Liver (tissue), 9 donors: Measurements from ENCODE around the gene SCLY. TPM values are rescaled to one million over a fixed set of nuclear protein-coding genes. Genes with fewer than 3 reads are reported as not detected.
"Not testable (repeated sequence)": the region's sequence is repeated elsewhere in the genome, so short reads cannot be mapped to it uniquely, and the experiment has no call there.

ENCODE experiments used
- DNase-seq: peaks from one replicate; pipeline ENCODE4 v3.0.0-alpha.2; 2017; ENCODE audit warnings: low spot score
- H3K27ac ChIP-seq, 2 donors: one replicate each; pipeline ENCODE4 v1.7.0; 2013; ENCODE audit warnings: inconsistent platforms in 2 of 2, low read length in 2 of 2, control low read depth in 1 of 2, low read depth in 1 of 2, mild to moderate bottlenecking in 1 of 2
- H3K27me3 ChIP-seq, 4 donors: one replicate each; pipeline versions ENCODE4 v1.6.1 to v1.7.0; 2013; ENCODE audit warnings: low read length in 3 of 4, inconsistent platforms in 1 of 4, mild to moderate bottlenecking in 1 of 4, moderate library complexity in 1 of 4; ENCODE audit not compliant: control insufficient read depth in 4 of 4, insufficient read depth in 4 of 4
- H3K36me3 ChIP-seq, 4 donors: one replicate each; pipeline versions ENCODE4 v1.6.1 to v1.7.0; 2013; ENCODE audit warnings: low read length in 3 of 4, mild to moderate bottlenecking in 3 of 4, low read depth in 1 of 4, moderate library complexity in 1 of 4; ENCODE audit not compliant: control insufficient read depth in 4 of 4, insufficient read depth in 3 of 4
- H3K4me1 ChIP-seq, 4 donors: one replicate each; pipeline versions ENCODE4 v1.6.1 to v1.7.0; 2013; ENCODE audit warnings: low read length in 3 of 4, mild to moderate bottlenecking in 3 of 4, moderate library complexity in 1 of 4; ENCODE audit not compliant: control insufficient read depth in 4 of 4, insufficient read depth in 4 of 4
- H3K4me3 ChIP-seq, 3 donors: one replicate each; pipeline versions ENCODE4 v1.6.1 to v1.7.0; 2013; ENCODE audit warnings: low read length in 3 of 3, control low read depth in 1 of 3, low read depth in 1 of 3, mild to moderate bottlenecking in 1 of 3
- H3K9ac ChIP-seq, 2 donors: one replicate each; pipeline ENCODE4 v1.7.0; 2013; ENCODE audit warnings: low read length in 2 of 2, mild to moderate bottlenecking in 2 of 2, moderate library complexity in 2 of 2, control low read depth in 1 of 2, low read depth in 1 of 2
- H3K9me3 ChIP-seq, 4 donors: one replicate each; pipeline versions ENCODE4 v1.6.1 to v1.7.0; 2013; ENCODE audit warnings: low read length in 3 of 4; ENCODE audit not compliant: control insufficient read depth in 4 of 4
- ATF3 ChIP-seq: IDR thresholded peaks from 2 replicates; pipeline ENCODE4 v1.6.1; 2016; ENCODE audit warnings: antibody characterized with exemption
- CTCF ChIP-seq: fragments of 150-350 bp; IDR thresholded peaks from 2 replicates; pipeline ENCODE4 v1.5.1; 2017; ENCODE audit warnings: improper control_type of control experiment, low read depth, low read length; ENCODE audit not compliant: missing input control
- EGR1 ChIP-seq, 2 donors: IDR thresholded peaks; 2 replicates each; pipeline ENCODE4 v1.6.1; 2016 to 2018; ENCODE audit warnings: antibody characterized with exemption in 2 of 2, low read depth in 2 of 2
- FOXA1 ChIP-seq: IDR thresholded peaks from 2 replicates; pipeline ENCODE4 v1.6.1; 2016; ENCODE audit warnings: antibody characterized with exemption
- FOXA2 ChIP-seq: IDR thresholded peaks from 2 replicates; pipeline ENCODE4 v1.6.1; 2016; ENCODE audit warnings: antibody characterized with exemption
- GABPA ChIP-seq, 2 donors: IDR thresholded peaks in 1 of 2; conservative IDR thresholded peaks in 1 of 2; 2 replicates each; pipeline ENCODE4 v1.6.1; 2016; ENCODE audit warnings: antibody characterized with exemption in 2 of 2, mild to moderate bottlenecking in 1 of 2, moderate library complexity in 1 of 2
- HNF4A ChIP-seq, 2 donors: conservative IDR thresholded peaks; 2 replicates each; pipeline ENCODE4 v1.6.1; 2016; ENCODE audit warnings: antibody characterized with exemption in 2 of 2, mild to moderate bottlenecking in 2 of 2
- HNF4G ChIP-seq: IDR thresholded peaks from 2 replicates; pipeline ENCODE4 v1.6.1; 2016; ENCODE audit warnings: antibody characterized with exemption
- JUND ChIP-seq, 2 donors: IDR thresholded peaks; 2 replicates each; pipeline ENCODE4 v1.6.1; 2016; ENCODE audit warnings: antibody characterized with exemption in 2 of 2
- MAX ChIP-seq: IDR thresholded peaks from 2 replicates; pipeline ENCODE4 v1.6.1; 2016; ENCODE audit warnings: antibody characterized with exemption
- NR2F2 ChIP-seq: IDR thresholded peaks from 2 replicates; pipeline ENCODE4 v1.6.1; 2016; ENCODE audit warnings: antibody characterized with exemption
- RAD21 ChIP-seq, 2 donors: IDR thresholded peaks; 2 replicates each; pipeline ENCODE4 v1.6.1; 2016; ENCODE audit warnings: antibody characterized with exemption in 2 of 2, mild to moderate bottlenecking in 2 of 2
- REST ChIP-seq: IDR thresholded peaks from 2 replicates; pipeline ENCODE4 v1.6.1; 2016; ENCODE audit warnings: antibody characterized with exemption, mild to moderate bottlenecking
- RXRA ChIP-seq, 2 donors: IDR thresholded peaks; 2 replicates each; pipeline ENCODE4 v1.6.1; 2017 to 2018; ENCODE audit warnings: antibody characterized with exemption in 2 of 2, mild to moderate bottlenecking in 1 of 2
- SP1 ChIP-seq: IDR thresholded peaks from 2 replicates; pipeline ENCODE4 v1.6.1; 2018; ENCODE audit warnings: antibody characterized with exemption, mild to moderate bottlenecking
- TAF1 ChIP-seq: conservative IDR thresholded peaks from 2 replicates; pipeline ENCODE4 v1.6.1; 2016; ENCODE audit warnings: antibody characterized with exemption, mild to moderate bottlenecking
- YY1 ChIP-seq: IDR thresholded peaks from 2 replicates; pipeline ENCODE4 v1.6.1; 2016; ENCODE audit warnings: antibody characterized with exemption, mild to moderate bottlenecking
- ZBTB33 ChIP-seq: IDR thresholded peaks from 2 replicates; pipeline ENCODE4 v1.6.1; 2016; ENCODE audit warnings: antibody characterized with exemption
- WGBS: extraction: QIAGEN DNeasy Blood & Tissue Kit; methylation state at CpG from one replicate; pipeline ENCODE4 v1.1.7; 2013; 5-methylcytosine and 5-hydroxymethylcytosine counted together
- polyA plus RNA-seq, 2 donors: library from polyadenylated mRNA; stranded (reverse) in 1 of 2; unstranded in 1 of 2; fragments of 200-250 nt in 1 of 2; fragments of >200 nt in 1 of 2; fragmentation: Nextera tagmentation in 1 of 2; extraction: Ambion mirVana in 1 of 2; gene quantifications; one replicate each; pipeline versions ENCODE4 v1.2.1 to v1.2.3, GENCODE V29; 2013 to 2015
- total RNA-seq, 2 donors: library from RNA; depleted of rRNA; stranded (reverse); fragments of >200 nt; gene quantifications; one replicate each; pipeline ENCODE4 v1.2.3, GENCODE V29; 2014
- donor health status: healthy.
- donor health status: healthy.
- donor health status: healthy.
- donor health status: healthy.
- donor health status: healthy.

SCLY gene
- total and polyA plus RNA-seq, 4 donors = 21.6 to 39.2 (median 25.0) TPM

GRCh38 chr2:238032755-238033337 is 28.0 kb upstream of the SCLY start (continued):
- TF ChIP-seq REST (no peak), TAF1 (no peak)

- not testable (repeated sequence) for H3K27me3 ChIP-seq, DNase-seq, H3K9ac ChIP-seq, H3K4me1 ChIP-seq, H3K4me3 ChIP-seq, H3K9me3 ChIP-seq, H3K27ac ChIP-seq
- WGBS = 98% methylated on average over 9 of the region's 9 CpGs
- H3K36me3 ChIP-seq = peaks cover 8 to 39% (median 26%) of the 10 kb centered on the region in 4 donors
These were observed 26.8 kb upstream of the SCLY start for GRCh38 chr2:238033991-238034390.

- Histone ChIP-seq H3K27ac (no peak overlapping the region), H3K4me1 (no peaks in the 10 kb centered on the region), H3K4me3 (no peak overlapping the region), H3K27me3 (no peaks in the 10 kb centered on the region), H3K9me3 (no peaks in the 10 kb centered on the region), H3K9ac (no peak overlapping the region), H3K36me3 (peaks cover 8 to 46% (median 23%) of the 10 kb centered on the region in 4 donors)
- TF ChIP-seq CTCF = no peak
- TF ChIP-seq EGR1 (IDR thresholded peaks at IDR 0.05; ENCODE audit: low read depth in 2 of 2) = no peak
- no peak for TF ChIP-seq ZBTB33
- TF ChIP-seq HNF4A (conservative IDR thresholded peaks at IDR 0.05) = no peak
- no peak for TF ChIP-seq ATF3
- no peak for TF ChIP-seq REST
- no peak for TF ChIP-seq RAD21 (IDR thresholded peaks at IDR 0.05)
- no peak for TF ChIP-seq GABPA (IDR thresholded peaks at IDR 0.05 in 1 of 2, conservative IDR thresholded peaks at IDR 0.05 in 1 of 2)
- no peak for TF ChIP-seq YY1
- TF ChIP-seq FOXA2 = no peak
- no peak for TF ChIP-seq SP1
- no peak for TF ChIP-seq HNF4G
- no peak for TF ChIP-seq JUND (IDR thresholded peaks at IDR 0.05)
- TF ChIP-seq FOXA1 = no peak
- no peak for TF ChIP-seq MAX
- no peak for TF ChIP-seq NR2F2
- no peak for TF ChIP-seq TAF1
- no peak for TF ChIP-seq RXRA (IDR thresholded peaks at IDR 0.05)
- DNase-seq = no peak
- WGBS = 98% methylated on average over 8 of the region's 8 CpGs
These were observed 22.6 kb upstream of the SCLY start for GRCh38 chr2:238038203-238038602.
